Measurements from ENCODE around the gene OR13F1.

DNA sequence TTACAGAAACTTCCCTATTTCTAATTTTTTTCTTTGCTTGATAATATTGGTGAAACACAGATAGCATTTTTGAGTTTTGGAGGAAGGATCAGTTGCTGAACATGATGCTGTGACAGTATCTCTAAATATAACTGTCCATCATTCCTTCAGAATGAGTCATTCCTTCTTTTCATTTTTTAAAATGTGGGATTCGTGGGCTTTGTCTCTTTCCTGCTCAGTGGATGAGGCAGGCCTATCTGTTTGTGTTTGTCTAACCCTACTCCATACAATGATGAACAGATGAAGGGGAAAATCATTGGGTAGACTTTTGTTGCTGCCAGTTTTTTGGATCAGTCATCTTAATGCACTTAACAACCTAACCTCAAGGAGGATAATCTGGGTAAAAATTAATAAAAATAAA lies 49.2 kb downstream of the OR13F1 start:
- TF ChIP-seq, protein P1, sequence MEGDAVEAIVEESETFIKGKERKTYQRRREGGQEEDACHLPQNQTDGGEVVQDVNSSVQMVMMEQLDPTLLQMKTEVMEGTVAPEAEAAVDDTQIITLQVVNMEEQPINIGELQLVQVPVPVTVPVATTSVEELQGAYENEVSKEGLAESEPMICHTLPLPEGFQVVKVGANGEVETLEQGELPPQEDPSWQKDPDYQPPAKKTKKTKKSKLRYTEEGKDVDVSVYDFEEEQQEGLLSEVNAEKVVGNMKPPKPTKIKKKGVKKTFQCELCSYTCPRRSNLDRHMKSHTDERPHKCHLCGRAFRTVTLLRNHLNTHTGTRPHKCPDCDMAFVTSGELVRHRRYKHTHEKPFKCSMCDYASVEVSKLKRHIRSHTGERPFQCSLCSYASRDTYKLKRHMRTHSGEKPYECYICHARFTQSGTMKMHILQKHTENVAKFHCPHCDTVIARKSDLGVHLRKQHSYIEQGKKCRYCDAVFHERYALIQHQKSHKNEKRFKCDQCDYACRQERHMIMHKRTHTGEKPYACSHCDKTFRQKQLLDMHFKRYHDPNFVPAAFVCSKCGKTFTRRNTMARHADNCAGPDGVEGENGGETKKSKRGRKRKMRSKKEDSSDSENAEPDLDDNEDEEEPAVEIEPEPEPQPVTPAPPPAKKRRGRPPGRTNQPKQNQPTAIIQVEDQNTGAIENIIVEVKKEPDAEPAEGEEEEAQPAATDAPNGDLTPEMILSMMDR (IDR thresholded peaks at IDR 0.05): no peak
- TF ChIP-seq POLR2A (IDR thresholded peaks at IDR 0.05): no peak
- no peak for TF ChIP-seq POLR2AphosphoS5 (IDR thresholded peaks at IDR 0.05)
